Kidney epithelial cell (primary cell): ENCODE results near the gene POLG. TPM values are rescaled to one million over a fixed set of nuclear protein-coding genes. Genes with fewer than 3 reads are reported as not detected.

ENCODE experiments used
- DNase-seq: peaks from one replicate; pipeline ENCODE4 v3.0.0-alpha.2; 2010; ENCODE audit warnings: low read depth
- H3K27me3 ChIP-seq: 2 replicates; pipeline ENCODE4 v1.6.0; 2011; ENCODE audit warnings: low read length; ENCODE audit not compliant: control insufficient read depth, insufficient read depth
- H3K36me3 ChIP-seq: 2 replicates; pipeline ENCODE4 v1.5.1; 2011; ENCODE audit warnings: low read length; ENCODE audit not compliant: control insufficient read depth, insufficient read depth
- H3K4me3 ChIP-seq: 2 replicates; pipeline ENCODE4 v1.5.1; 2011; ENCODE audit warnings: low read depth, mild to moderate bottlenecking, control low read depth, low read length
- CTCF ChIP-seq: IDR thresholded peaks from 2 replicates; pipeline ENCODE4 v1.5.1; 2011; ENCODE audit warnings: mild to moderate bottlenecking, moderate library complexity, low read length, control low read depth, inconsistent platforms; ENCODE audit not compliant: insufficient read depth, poor library complexity, severe bottlenecking
- total RNA-seq: library from RNA; depleted of rRNA; stranded (reverse); fragments of >200 nt; gene quantifications from 2 replicates; pipeline ENCODE4 v1.2.3, GENCODE V29; 2015

POLG gene
- total RNA-seq, 1 donor from 2014 or later = 59.1 TPM

GRCh38 chr15:89370978-89371227 is 36.3 kb upstream of the POLG start:
- Histone ChIP-seq H3K27me3 (peaks cover 82% of the 10 kb centered on the region), H3K4me3 (no peak overlapping the region), H3K36me3 (no peaks in the 10 kb centered on the region)
- no peak for TF ChIP-seq CTCF
- no peak for DNase-seq

- no peak for TF ChIP-seq CTCF
- no peaks in the 10 kb centered on the region for H3K36me3 ChIP-seq
- no peak overlapping the region for H3K4me3 ChIP-seq
- DNase-seq = no peak
- H3K27me3 ChIP-seq = peaks cover 82% of the 10 kb centered on the region
Measured at GRCh38 chr15:89370120-89370977, 35.7 kb upstream of the POLG start.

- peaks cover 85% of the 10 kb centered on the region for H3K27me3 ChIP-seq
Measured at GRCh38 chr15:89369341-89369947, 34.8 kb upstream of the POLG start.

DNA sequence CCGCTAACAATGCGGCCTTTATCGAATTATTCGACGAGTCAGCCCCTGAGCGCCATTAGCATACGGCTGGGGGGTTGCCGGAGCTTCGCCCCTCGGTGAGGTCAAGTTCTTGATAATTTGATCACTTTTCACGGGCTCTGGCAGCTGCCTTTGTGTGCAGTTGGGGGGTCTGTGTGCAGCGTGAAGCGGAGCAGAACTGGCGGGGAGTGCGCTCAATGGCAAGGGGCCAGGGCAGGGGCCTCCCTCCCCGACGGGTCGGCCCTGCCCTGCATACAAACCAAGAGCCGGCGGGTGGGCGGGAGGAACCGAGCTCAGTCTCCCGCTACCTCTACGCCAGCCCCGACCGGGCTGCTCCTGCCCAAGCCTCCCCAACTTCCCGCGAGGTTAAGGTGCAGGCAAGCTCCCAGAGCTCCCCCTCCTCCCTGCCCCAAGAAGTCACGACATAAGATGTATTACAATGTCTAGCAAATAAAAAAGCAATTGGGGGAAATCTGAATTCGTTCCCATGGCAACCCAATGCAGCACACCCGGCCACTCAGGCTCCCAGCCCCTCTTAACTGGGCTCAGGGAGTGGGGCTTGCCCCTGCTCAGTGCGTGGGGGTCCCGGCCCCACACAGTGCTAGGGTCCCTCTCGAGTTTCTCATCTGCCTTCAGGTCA is 34.1 kb upstream of the POLG start:
- H3K36me3 ChIP-seq = no peaks in the 10 kb centered on the region
- TF ChIP-seq CTCF = no peak
- DNase-seq = no peak
- peaks cover 91% of the 10 kb centered on the region for H3K27me3 ChIP-seq
- no peak overlapping the region for H3K4me3 ChIP-seq

More at GRCh38 chr15:89369341-89369947, 34.8 kb upstream of the POLG start:
- no peak for DNase-seq
- Histone ChIP-seq H3K4me3 (no peak overlapping the region), H3K36me3 (no peaks in the 10 kb centered on the region)
- TF ChIP-seq CTCF = no peak

- no peak overlapping the region for H3K4me3 ChIP-seq
- no peak for DNase-seq
- H3K36me3 ChIP-seq = no peaks in the 10 kb centered on the region
- TF ChIP-seq CTCF = no peak
- H3K27me3 ChIP-seq = peaks cover 96% of the 10 kb centered on the region
Measured at GRCh38 chr15:89367485-89368451, 33.1 kb upstream of the POLG start.
